OCI-LY3 (cell line): ENCODE data around the gene VPS45.
"Not testable (repeated sequence)": the region's sequence is repeated elsewhere in the genome, so short reads cannot be mapped to it uniquely, and the experiment has no call there.

Experiments used
- H2AFZ ChIP-seq: fragments of 200-600, 300-600 bp; shearing (Covaris generic); 2 replicates; pipeline ENCODE4 v1.6.0; 2014; ENCODE audit warnings: antibody characterized with exemption, low read depth, low read length
- H3K27ac ChIP-seq: fragments of 200-600, 300-600 bp; sonication (generic); 2 replicates; pipeline ENCODE4 v1.5.1; 2014; ENCODE audit warnings: mild to moderate bottlenecking, low read length, moderate library complexity, mixed read lengths
- H3K27me3 ChIP-seq: fragments of 200-600, 300-600 bp; sonication (generic); 2 replicates; pipeline ENCODE4 v1.6.1; 2014; ENCODE audit warnings: low read depth, low read length, mixed read lengths
- H3K36me3 ChIP-seq: fragments of 200-600, 300-600 bp; sonication (generic); replicated peaks from 2 replicates; pipeline ENCODE3; 2014; ENCODE audit warnings: low read depth, low read length, mixed read lengths
- H3K4me1 ChIP-seq: fragments of 300-600, 200-600 bp; sonication (generic); 2 replicates; pipeline ENCODE4 v1.6.1; 2014; ENCODE audit warnings: low read length, mixed read lengths
- H3K4me2 ChIP-seq: fragments of 200-600, 300-600 bp; sonication (generic); 2 replicates; pipeline ENCODE4 v1.6.1; 2014; ENCODE audit warnings: low read length, mixed read lengths
- H3K4me3 ChIP-seq: fragments of 300-600, 200-600 bp; sonication (generic); 2 replicates; pipeline ENCODE4 v1.5.1; 2014; ENCODE audit warnings: antibody characterized with exemption, mild to moderate bottlenecking, low read length, moderate library complexity
- H3K79me2 ChIP-seq: fragments of 300-600, 200-600 bp; shearing (Covaris generic); 2 replicates; pipeline ENCODE4 v1.6.1; 2014; ENCODE audit warnings: mild to moderate bottlenecking, low read length, mixed read lengths
- H3K9ac ChIP-seq: fragments of 300-600, 200-600 bp; shearing (Covaris generic); 2 replicates; pipeline ENCODE4 v1.6.0; 2014; ENCODE audit warnings: mild to moderate bottlenecking, low read length, moderate library complexity
- H3K9me3 ChIP-seq: fragments of 200-600, 300-600 bp; shearing (Covaris generic); 2 replicates; pipeline ENCODE4 v1.6.1; 2014; ENCODE audit warnings: low read length, mixed read lengths; ENCODE audit not compliant: insufficient read depth
- H4K20me1 ChIP-seq: fragments of 200-600, 300-600 bp; sonication (generic); 2 replicates; pipeline ENCODE4 v1.6.1; 2016; ENCODE audit warnings: low read length, mixed read lengths; ENCODE audit not compliant: insufficient read depth
- EZH2phosphoT487 ChIP-seq: fragments of 200-600 bp; shearing (Covaris generic); IDR thresholded peaks from 2 replicates; pipeline ENCODE4 v1.6.1; 2018; ENCODE audit warnings: antibody characterized with exemption, mixed run types, low read depth
- TF ChIP-seq, protein P1 (sequence below): fragments of 200-600, 300-600 bp; sonication (generic); IDR thresholded peaks from 2 replicates; pipeline ENCODE4 v1.5.1; 2014; ENCODE audit warnings: antibody characterized with exemption, low read length, low read depth

The VPS45 gene

GRCh38 chr1:150034336-150034735 lies 33.2 kb upstream of the VPS45 start:
- H3K4me2 ChIP-seq: no peak overlapping the region
- H3K9ac ChIP-seq: no peak overlapping the region
- H4K20me1 ChIP-seq: no peaks in the 10 kb centered on the region
- H2AFZ ChIP-seq: no peak overlapping the region
- no peak for TF ChIP-seq EZH2phosphoT487
- TF ChIP-seq, protein P1, sequence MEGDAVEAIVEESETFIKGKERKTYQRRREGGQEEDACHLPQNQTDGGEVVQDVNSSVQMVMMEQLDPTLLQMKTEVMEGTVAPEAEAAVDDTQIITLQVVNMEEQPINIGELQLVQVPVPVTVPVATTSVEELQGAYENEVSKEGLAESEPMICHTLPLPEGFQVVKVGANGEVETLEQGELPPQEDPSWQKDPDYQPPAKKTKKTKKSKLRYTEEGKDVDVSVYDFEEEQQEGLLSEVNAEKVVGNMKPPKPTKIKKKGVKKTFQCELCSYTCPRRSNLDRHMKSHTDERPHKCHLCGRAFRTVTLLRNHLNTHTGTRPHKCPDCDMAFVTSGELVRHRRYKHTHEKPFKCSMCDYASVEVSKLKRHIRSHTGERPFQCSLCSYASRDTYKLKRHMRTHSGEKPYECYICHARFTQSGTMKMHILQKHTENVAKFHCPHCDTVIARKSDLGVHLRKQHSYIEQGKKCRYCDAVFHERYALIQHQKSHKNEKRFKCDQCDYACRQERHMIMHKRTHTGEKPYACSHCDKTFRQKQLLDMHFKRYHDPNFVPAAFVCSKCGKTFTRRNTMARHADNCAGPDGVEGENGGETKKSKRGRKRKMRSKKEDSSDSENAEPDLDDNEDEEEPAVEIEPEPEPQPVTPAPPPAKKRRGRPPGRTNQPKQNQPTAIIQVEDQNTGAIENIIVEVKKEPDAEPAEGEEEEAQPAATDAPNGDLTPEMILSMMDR: no peak
- no peaks in the 10 kb centered on the region for H3K36me3 ChIP-seq
- H3K9me3 ChIP-seq: no peaks in the 10 kb centered on the region
- no peak overlapping the region for H3K4me3 ChIP-seq
- 0 out of 2 replicates have a peak, but pooled peaks cover 3% of the 10 kb centered on the region for H3K27me3 ChIP-seq
- H3K27ac ChIP-seq: no peak overlapping the region
- no peaks in the 10 kb centered on the region for H3K79me2 ChIP-seq
- H3K4me1 ChIP-seq: no peaks in the 10 kb centered on the region

- TF ChIP-seq, protein P1: no peak
- TF ChIP-seq EZH2phosphoT487: no peak
- no peak overlapping the region for H3K4me3 ChIP-seq
- no peak overlapping the region for H3K27ac ChIP-seq
- H3K36me3 ChIP-seq: no peaks in the 10 kb centered on the region
- H4K20me1 ChIP-seq: no peaks in the 10 kb centered on the region
- H3K79me2 ChIP-seq: no peaks in the 10 kb centered on the region
- H2AFZ ChIP-seq: no peak overlapping the region
- no peak overlapping the region for H3K9ac ChIP-seq
- H3K27me3 ChIP-seq: no peaks in the 10 kb centered on the region
- peaks cover 10% of the 10 kb centered on the region for H3K4me1 ChIP-seq
- no peaks in the 10 kb centered on the region for H3K9me3 ChIP-seq
- H3K4me2 ChIP-seq: no peak overlapping the region
These were observed 17.6 kb upstream of the VPS45 start for GRCh38 chr1:150049926-150050325.

DNA sequence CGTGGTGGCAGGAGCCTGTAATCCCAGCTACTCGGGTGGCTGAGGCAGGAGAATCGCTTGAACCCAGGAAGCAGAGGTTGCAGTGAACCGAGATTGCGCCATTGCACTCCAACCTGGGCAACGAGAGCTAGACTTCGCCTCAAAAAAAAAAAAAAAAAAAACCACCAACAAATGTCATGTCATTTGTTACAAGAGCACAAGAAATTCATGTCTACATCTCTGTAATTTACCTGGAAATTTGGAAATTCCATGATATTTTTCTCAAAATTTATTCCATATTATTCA lies 16.5 kb upstream of the VPS45 start:
- H4K20me1 ChIP-seq: no peaks in the 10 kb centered on the region
- no peak overlapping the region for H3K27ac ChIP-seq
- H3K27me3 ChIP-seq: no peaks in the 10 kb centered on the region
- H3K9ac ChIP-seq: no peak overlapping the region
- no peaks in the 10 kb centered on the region for H3K9me3 ChIP-seq
- peaks cover 10% of the 10 kb centered on the region for H3K4me1 ChIP-seq
- no peaks in the 10 kb centered on the region for H3K36me3 ChIP-seq
- TF ChIP-seq, protein P1: no peak
- TF ChIP-seq EZH2phosphoT487: no peak
- no peak overlapping the region for H3K4me2 ChIP-seq
- no peak overlapping the region for H2AFZ ChIP-seq
- no peaks in the 10 kb centered on the region for H3K79me2 ChIP-seq
- H3K4me3 ChIP-seq: no peak overlapping the region

DNA sequence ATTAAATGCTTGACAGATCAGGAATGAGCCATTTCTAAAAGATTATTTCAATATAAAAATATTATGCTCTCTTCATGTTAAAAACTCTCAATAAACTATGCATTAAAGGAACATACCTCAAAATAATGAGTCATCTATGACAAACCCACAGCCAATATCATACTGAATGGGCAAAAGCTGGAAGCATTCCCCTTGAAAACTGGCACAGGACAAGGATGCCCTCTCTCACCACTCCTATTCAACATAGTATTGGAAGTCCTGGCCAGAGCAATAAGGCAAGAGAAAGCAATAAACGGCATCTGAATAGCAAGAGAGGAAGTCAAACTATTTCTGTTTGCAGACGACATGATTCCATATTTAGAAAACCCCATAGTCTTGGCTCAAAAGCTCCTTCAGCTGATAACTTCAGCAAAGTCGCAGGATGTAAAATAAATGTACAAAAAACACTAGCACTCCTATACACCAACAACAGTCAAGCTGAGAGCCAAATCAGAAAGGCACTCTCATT lies 15.6 kb upstream of the VPS45 start:
- not testable (repeated sequence) for H3K4me2 ChIP-seq, H3K27ac ChIP-seq, H3K9me3 ChIP-seq, H3K4me3 ChIP-seq, H3K9ac ChIP-seq, H4K20me1 ChIP-seq, H2AFZ ChIP-seq, H3K79me2 ChIP-seq, H3K36me3 ChIP-seq, H3K27me3 ChIP-seq
- peaks cover 10% of the 10 kb centered on the region for H3K4me1 ChIP-seq

- no peak overlapping the region for H3K4me3 ChIP-seq
- no peak overlapping the region for H3K27ac ChIP-seq
- no peaks in the 10 kb centered on the region for H3K27me3 ChIP-seq
- H3K4me2 ChIP-seq: no peak overlapping the region
- H3K36me3 ChIP-seq: no peaks in the 10 kb centered on the region
- H2AFZ ChIP-seq: no peak overlapping the region
- H3K79me2 ChIP-seq: no peaks in the 10 kb centered on the region
- H4K20me1 ChIP-seq: no peaks in the 10 kb centered on the region
- TF ChIP-seq EZH2phosphoT487: no peak
- TF ChIP-seq, protein P1: no peak
- no peak overlapping the region for H3K9ac ChIP-seq
- H3K9me3 ChIP-seq: no peaks in the 10 kb centered on the region
- peaks cover 10% of the 10 kb centered on the region for H3K4me1 ChIP-seq
These were observed 13.7 kb upstream of the VPS45 start for GRCh38 chr1:150053926-150054325.

DNA sequence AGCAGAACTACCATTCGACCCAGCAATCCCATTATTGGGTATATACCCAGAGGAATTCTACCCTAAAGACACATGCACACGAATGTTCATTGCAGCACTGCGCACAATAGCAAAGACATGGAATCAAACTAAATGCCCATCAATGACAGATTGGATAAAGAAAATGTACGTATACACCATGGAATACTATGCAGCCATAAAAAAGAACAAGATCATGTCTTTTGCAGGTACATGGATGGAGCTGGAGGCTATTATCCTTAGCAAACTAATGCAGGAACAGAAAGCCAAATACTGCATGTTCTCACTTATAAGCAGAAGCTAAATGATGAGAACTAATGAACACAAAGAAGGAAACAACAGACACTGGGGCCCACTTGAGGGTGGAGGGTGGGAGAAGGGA lies 12.1 kb upstream of the VPS45 start:
- H3K36me3 ChIP-seq, H3K9me3 ChIP-seq, H3K27me3 ChIP-seq, H3K27ac ChIP-seq, H4K20me1 ChIP-seq, H3K4me2 ChIP-seq, H2AFZ ChIP-seq, H3K9ac ChIP-seq, H3K79me2 ChIP-seq, H3K4me3 ChIP-seq: not testable (repeated sequence)
- H3K4me1 ChIP-seq: peaks cover 10% of the 10 kb centered on the region
